Activated CD4-positive, alpha-beta T cell treated with anti-CD3 and anti-CD28 coated beads for 24 hours (primary cell): ENCODE data around the gene TNFAIP8L1.

Experiments
- DNase-seq, 2 donors: peaks; one replicate each; pipeline ENCODE4 v3.0.0-alpha.2; 2020; ENCODE audit warnings: low read depth in 2 of 2

TNFAIP8L1 gene

GRCh38 chr19:4649392-4650047, 10.2 kb downstream of the TNFAIP8L1 start:
- DNase-seq, result no peak

- no peak for DNase-seq
Observed at GRCh38 chr19:4650159-4650558, 10.8 kb downstream of the TNFAIP8L1 start.

DNA sequence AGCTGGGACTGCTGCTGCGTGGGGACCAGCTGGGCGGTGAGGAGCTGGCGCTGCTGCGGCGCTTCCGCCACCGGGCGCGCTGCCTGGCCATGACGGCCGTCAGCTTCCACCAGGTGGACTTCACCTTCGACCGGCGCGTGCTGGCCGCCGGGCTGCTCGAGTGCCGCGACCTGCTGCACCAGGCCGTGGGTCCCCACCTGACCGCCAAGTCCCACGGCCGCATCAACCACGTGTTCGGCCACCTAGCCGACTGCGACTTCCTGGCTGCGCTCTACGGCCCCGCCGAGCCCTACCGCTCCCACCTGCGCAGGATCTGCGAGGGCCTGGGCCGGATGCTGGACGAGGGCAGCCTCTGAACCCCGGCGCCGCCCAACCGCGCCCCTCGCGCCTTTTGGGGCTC, 12.8 kb downstream of the TNFAIP8L1 start:
- no peak for DNase-seq

GRCh38 chr19:4653793-4654436, 14.6 kb downstream of the TNFAIP8L1 start:
- no peak for DNase-seq

DNA sequence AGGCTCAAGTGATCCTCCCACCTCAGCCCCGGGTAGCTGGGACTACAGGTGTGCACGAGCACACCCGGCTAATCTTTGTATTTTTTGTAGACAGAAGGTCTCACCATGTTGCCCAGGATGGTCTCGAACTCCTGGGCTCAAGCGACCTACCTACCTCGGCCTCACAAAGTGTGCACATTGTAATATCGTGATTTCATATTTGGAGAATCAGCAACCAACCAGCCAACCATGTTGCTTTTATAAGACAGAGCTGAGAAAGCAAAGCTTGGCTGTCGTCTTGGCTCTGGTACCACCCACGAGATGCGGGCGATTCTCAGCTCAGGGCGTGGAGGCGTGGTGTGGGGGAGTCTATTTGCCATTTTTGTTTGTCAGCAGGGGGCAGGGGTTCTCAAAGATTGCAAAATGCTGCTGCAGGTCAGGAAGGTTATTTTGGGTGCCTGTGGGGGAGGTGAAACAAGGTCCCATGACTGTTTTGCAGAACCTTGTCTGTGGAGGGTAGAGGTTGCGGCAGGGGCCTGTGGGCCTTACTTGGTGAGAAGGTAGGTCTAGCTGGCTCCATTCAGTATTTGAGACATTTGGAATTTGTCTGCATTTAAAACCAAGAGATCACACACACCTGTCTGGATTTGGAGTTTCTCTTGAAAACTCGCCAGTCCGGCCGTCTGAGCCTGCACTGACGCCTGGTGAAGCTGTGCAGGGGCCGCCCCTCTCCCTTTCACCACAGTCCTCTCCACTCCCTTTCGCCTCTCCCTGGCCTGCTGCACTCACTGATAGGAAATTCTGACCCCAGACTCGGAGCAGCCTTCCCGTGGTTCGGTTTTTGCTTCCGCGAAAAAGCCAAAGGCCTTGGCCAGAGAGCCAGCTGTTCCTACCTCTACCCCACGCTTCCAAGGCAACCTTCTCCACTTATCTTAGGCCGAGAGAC, 15.4 kb downstream of the TNFAIP8L1 start:
- no peak for DNase-seq

- DNase-seq, result no peak
Observed at GRCh38 chr19:4656102-4656501, 16.8 kb downstream of the TNFAIP8L1 start.

GRCh38 chr19:4657262-4657661, 17.9 kb downstream of the TNFAIP8L1 start:
- no peak for DNase-seq

DNA sequence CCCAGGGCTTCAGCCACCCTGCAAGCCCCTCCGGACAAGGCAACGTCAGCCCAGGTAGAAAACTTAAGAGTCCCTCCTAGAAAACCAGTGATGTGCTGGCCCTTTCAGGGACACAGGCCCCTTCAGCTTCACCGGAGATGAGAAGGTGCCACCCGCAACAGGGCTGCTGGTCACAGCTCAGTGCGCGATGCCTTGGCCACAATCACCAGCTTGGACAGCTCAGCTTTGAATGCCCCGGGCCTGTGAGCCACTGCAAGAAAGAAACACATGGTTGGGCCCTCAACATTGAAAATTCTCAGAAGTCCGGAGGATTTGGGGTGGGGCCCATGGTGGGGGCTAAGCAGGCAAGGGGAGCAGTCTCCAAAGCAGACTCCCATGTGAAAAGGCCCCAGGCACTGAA, 18.5 kb downstream of the TNFAIP8L1 start:
- DNase-seq, result no peak

- DNase-seq, result no peak
Observed at GRCh38 chr19:4660181-4660791, 21.0 kb downstream of the TNFAIP8L1 start.

DNA sequence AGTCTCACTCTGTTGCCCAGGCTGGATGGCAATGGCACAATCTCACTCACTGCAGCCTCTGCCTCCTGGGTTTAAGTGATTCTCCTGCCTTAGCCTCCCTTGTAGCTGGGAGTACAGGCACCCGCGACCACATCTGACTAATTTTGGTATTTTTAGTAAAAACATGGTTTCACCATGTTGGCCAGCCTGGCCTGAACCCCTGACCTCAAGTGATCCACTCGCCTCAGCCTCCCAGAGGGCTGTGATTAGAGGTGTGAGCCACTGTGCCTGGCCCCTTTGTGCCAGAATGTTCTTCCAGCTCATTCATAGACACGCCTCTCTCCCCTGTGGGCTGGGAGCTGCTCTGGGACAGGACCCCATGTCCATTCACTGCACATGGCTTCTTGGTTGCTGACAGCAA, 21.7 kb downstream of the TNFAIP8L1 start:
- DNase-seq, result no peak

DNA sequence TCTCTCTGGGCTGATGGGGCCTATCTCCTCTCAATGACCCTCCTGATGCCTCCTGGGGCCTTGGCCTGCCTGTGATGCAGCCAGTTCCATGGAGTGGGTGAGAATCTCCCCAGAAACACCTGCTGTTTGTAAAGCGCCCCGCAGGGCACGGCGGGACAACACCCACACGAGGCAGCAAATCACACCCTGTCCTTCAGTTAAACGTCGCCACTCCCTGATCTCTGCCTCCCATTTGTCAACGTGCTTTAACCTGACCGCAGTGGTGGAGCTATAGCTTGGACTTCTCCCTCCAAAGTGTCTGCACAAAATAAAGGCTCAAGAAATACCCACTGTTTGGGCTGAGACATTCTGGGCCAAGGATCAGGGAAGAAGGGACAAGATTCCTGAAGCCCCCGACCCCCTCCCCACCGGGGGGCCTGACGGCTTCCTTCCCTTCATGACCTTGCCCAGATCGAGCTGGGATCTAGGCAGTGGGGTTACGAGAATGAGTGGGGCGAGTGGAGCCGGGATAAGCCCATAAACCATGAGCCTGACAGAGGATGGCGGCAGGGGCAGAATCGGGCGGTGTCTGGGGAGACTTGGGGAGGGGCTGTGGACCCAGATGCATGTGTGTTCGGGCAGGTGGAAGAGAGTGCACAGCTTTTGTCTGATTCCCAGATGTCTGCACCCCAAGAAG, 22.8 kb downstream of the TNFAIP8L1 start:
- DNase-seq, result no peak

DNA sequence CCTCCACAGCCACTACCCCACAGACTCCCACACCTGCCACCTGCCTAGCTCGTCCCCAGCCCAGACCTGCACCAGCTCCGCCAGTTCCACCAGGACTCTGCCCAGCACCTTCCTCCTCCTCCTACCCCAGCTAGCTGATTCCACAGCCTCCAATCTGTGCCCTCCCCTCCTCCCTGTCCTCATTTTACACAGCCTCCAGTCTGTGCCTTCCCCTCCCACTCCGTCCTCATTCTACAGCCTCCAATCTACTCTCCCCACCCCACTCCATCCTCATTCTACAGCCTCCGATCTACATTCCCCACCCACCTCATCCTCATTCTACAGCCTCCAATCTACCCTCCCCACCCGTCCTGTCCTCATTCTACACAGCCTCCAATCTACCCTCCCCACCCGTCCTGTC, 23.5 kb downstream of the TNFAIP8L1 start:
- DNase-seq, result no peak

- DNase-seq, result no peak
Observed at GRCh38 chr19:4664642-4665041, 25.3 kb downstream of the TNFAIP8L1 start.

GRCh38 chr19:4669723-4670480, 30.6 kb downstream of the TNFAIP8L1 start, which contains the start of gene MYDGF:
TSS of gene MYDGF (minus strand) at chr19:4670342. CDS start at chr19:4670334, 8 bp downstream.
- DNase-seq, result peak; percentile 90 to 92

DNA sequence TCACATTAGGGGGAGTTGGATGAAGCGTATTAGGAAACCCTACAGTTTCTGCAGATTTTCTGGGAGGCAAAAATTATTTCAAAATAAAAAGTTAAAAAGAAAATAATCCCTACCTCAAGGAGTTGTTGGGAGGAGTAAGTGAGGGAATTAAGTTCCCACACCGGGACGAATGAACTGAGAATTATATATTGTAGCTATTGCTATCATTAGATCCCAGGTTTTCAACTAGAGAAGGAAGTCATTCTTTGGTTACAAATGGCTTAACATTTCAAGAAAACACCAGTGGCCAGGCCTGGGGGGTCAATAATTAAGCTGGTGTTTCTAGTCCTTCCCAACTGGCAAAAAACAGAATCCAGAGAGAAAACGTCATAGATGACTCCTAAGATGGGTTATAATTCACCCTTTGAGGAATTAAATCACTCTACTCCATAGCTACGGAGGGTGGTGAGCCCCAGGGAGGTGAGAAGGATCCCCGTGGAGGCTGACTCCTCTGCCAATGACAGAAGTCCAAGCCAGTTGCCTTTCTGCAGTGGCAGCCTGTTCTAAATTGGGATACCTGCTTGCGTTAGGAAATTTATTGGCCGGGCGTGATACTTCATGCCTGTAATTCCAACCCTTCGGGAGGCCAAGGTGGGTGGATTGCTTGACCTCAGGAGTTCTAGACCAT, 32.0 kb downstream of the TNFAIP8L1 start:
- DNase-seq, result no peak

GRCh38 chr19:4673216-4673615, 33.9 kb downstream of the TNFAIP8L1 start:
- DNase-seq, result no peak

DNA sequence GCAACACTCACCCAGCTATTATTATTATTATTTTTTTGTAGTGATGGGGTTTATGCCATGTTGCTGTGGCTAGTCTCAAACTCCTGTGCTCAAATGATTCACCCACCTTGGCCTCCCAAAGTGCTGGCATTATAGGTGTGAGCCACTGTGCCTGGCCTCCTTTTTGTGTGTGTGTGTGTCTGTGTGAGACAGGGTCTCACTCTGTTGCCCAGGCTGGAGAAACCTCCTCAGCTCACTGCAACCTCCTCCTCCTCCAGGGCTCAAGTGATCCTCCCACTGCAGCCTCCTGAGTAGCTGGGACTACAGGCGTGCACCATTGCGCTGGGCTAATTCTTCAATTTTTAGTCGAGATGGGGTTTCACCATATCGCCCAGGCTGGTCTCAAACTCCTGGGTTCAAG, 34.4 kb downstream of the TNFAIP8L1 start:
- no peak for DNase-seq

DNA sequence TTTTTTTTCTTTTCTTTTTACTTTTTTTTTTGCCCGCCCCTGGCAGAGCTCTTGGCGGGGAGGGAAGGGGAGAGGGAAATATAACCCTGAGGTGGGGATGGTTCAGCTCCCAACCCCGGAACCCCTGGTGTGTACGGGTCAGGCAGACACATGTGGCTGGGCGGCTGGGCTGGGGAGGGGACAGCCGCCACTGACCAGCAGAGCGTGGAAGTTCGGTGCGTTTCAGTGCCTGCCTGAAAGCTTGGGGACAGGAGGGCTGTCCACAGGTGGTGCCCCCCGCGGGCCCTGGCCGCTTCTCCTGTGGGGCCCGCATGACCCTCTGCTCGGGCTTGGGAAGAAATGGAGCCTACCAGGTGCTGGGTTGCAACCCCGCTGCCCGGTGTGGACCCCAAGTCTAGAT, 36.0 kb downstream of the TNFAIP8L1 start:
- no peak for DNase-seq

- DNase-seq, result peak in 1 of 2 donors; percentile 19
Observed at GRCh38 chr19:4676955-4677731, 37.8 kb downstream of the TNFAIP8L1 start.
